HepG2 (cell line): ENCODE results near the gene ATP7B.

ENCODE experiments used
- ARNTL ChIP-seq: sonication (generic); formaldehyde crosslinking; IDR thresholded peaks from 2 replicates; pipeline ENCODE4 v1.4.0; 2020; ENCODE audit warnings: mild to moderate bottlenecking, missing genetic modification reagents
- ATF4 ChIP-seq, 2 experiments: fragments of 450-650 bp in 1 of 2; sonication (generic) in 1 of 2; formaldehyde crosslinking; IDR thresholded peaks; 2 replicates each; pipeline versions ENCODE4 v1.5.0 to v1.8.0; 2020 to 2022; ENCODE audit warnings: mild to moderate bottlenecking in 1 of 2, missing genetic modification reagents in 1 of 2
- CTCF ChIP-seq: sonication (generic); formaldehyde crosslinking; IDR thresholded peaks from 2 replicates; pipeline ENCODE4 v1.5.0; 2020; ENCODE audit warnings: mild to moderate bottlenecking, missing genetic modification reagents, moderate library complexity
- JUNB ChIP-seq: sonication (generic); formaldehyde crosslinking; IDR thresholded peaks from 2 replicates; pipeline ENCODE4 v1.8.0; 2022; ENCODE audit warnings: missing genetic modification reagents, mild to moderate bottlenecking, borderline replicate concordance
- MAFF ChIP-seq: IDR thresholded peaks from 2 replicates; pipeline ENCODE4 v1.6.1; 2011; ENCODE audit warnings: low read depth, low read length, improper control_type of control experiment
- POLR2A ChIP-seq, 2 experiments: IDR thresholded peaks; 2 replicates each; pipeline ENCODE4 v1.6.1; 2011; ENCODE audit warnings: low read depth in 2 of 2, low read length in 2 of 2, mild to moderate bottlenecking in 1 of 2, moderate library complexity in 1 of 2; ENCODE audit not compliant: insufficient read depth in 1 of 2
- SALL2 ChIP-seq: sonication (generic); formaldehyde crosslinking; IDR thresholded peaks from 2 replicates; pipeline ENCODE4 v1.8.1; 2023; ENCODE audit warnings: mild to moderate bottlenecking, missing genetic modification reagents, inconsistent platforms
- TARDBP ChIP-seq: sonication (generic); formaldehyde crosslinking; IDR thresholded peaks from 2 replicates; pipeline ENCODE4 v1.8.0; 2022; ENCODE audit warnings: mild to moderate bottlenecking, missing genetic modification reagents
- USF2 ChIP-seq, 2 experiments: sonication (generic) in 1 of 2; formaldehyde crosslinking in 1 of 2; IDR thresholded peaks; 2 replicates each; pipeline versions ENCODE4 v1.5.1 to v1.6.1; 2011 to 2020; ENCODE audit warnings: borderline replicate concordance in 1 of 2, low read depth in 1 of 2, low read length in 1 of 2, mild to moderate bottlenecking in 1 of 2, missing genetic modification reagents in 1 of 2, moderate library complexity in 1 of 2
- ZNF30 ChIP-seq: sonication (generic); formaldehyde crosslinking; IDR thresholded peaks from 2 replicates; pipeline ENCODE4 v1.5.0; 2020; ENCODE audit warnings: mild to moderate bottlenecking, missing genetic modification reagents

GRCh38 chr13:51921790-51922740 is 89.2 kb downstream of the ATP7B start:
- no peak for TF ChIP-seq SALL2 (CRISPR knock-in tag)
- TF ChIP-seq ZNF30 (CRISPR knock-in tag): no peak
- TF ChIP-seq CTCF (CRISPR knock-in tag): no peak
- no peak for TF ChIP-seq TARDBP (CRISPR knock-in tag)
- TF ChIP-seq ARNTL (CRISPR knock-in tag): no peak
- TF ChIP-seq JUNB: no peak
- TF ChIP-seq USF2 (IDR thresholded peaks at IDR 0.05; ENCODE audit: low read depth, low read length): no peak
- no peak for TF ChIP-seq USF2 (CRISPR knock-in tag; IDR thresholded peaks at IDR 0.05; ENCODE audit: borderline replicate concordance)
- TF ChIP-seq MAFF: no peak
- no peak for TF ChIP-seq ATF4 (CRISPR knock-in tag; IDR thresholded peaks at IDR 0.05)
- no peak for TF ChIP-seq POLR2A (IDR thresholded peaks at IDR 0.05; ENCODE audit: insufficient read depth in 1 of 2, low read depth in 2 of 2, low read length in 2 of 2)
